H1 (cell line): ENCODE results near the gene SLC27A5. TPM values are rescaled to one million over a fixed set of nuclear protein-coding genes. Genes with fewer than 3 reads are reported as not detected.
A peak's percentile ranks its signal among the peaks of the same experiment; 100 is the strongest.

Experiments used
- CTCF ChIA-PET: fragments of 300-600 bp; sonication (Branson Sonifier 250); formaldehyde crosslinking; loops from one replicate; lab custom pipeline; 2021; ENCODE audit not compliant: partially characterized antibody; lab: Charles Lee
- POLR2A ChIA-PET: fragments of 300-600 bp; sonication (Branson Sonifier 250); formaldehyde crosslinking; loops from one replicate; lab custom pipeline; 2021; ENCODE audit warnings: inconsistent platforms; ENCODE audit not compliant: partially characterized antibody; lab: Charles Lee
- DNase-seq, 2 experiments: peaks; one replicate each; pipeline versions ENCODE4 v3.0.0 to v3.0.0-alpha.2; 2010 to 2022; ENCODE audit warnings: low spot score in 2 of 2, low read depth in 1 of 2, mixed read lengths in 1 of 2
- FAIRE-seq: peaks from 2 replicates; lab custom pipeline; 2011; peaks lifted over from hg19 to GRCh38; lab: Jason Lieb, UNC
- H2AFZ ChIP-seq: 2 replicates; pipeline ENCODE4 v1.8.1; 2012; ENCODE audit warnings: low read length, inconsistent platforms
- H2AK5ac ChIP-seq: 2 replicates; pipeline ENCODE4 v1.6.1; 2013; ENCODE audit warnings: low read depth, low read length
- H2BK120ac ChIP-seq: replicated peaks from 2 replicates; pipeline ENCODE3; 2013; ENCODE audit warnings: low read depth, low read length, inconsistent platforms
- H2BK12ac ChIP-seq: 2 replicates; pipeline ENCODE4 v1.6.1; 2013; ENCODE audit warnings: low read depth, low read length
- H2BK15ac ChIP-seq: 2 replicates; pipeline ENCODE4 v1.6.1; 2013; ENCODE audit warnings: low read length
- H2BK20ac ChIP-seq: 2 replicates; pipeline ENCODE4 v1.6.1; 2013; ENCODE audit warnings: low read length
- H2BK5ac ChIP-seq: 2 replicates; pipeline ENCODE4 v1.6.1; 2013; ENCODE audit warnings: low read depth, low read length
- H3K14ac ChIP-seq: 2 replicates; pipeline ENCODE4 v1.6.1; 2013; ENCODE audit warnings: inconsistent platforms; ENCODE audit not compliant: insufficient read length
- H3K18ac ChIP-seq: 2 replicates; pipeline ENCODE4 v1.6.1; 2013; ENCODE audit warnings: low read length; ENCODE audit errors: extremely low read depth
- H3K23ac ChIP-seq: 2 replicates; pipeline ENCODE4 v1.6.1; 2013; ENCODE audit warnings: inconsistent platforms; ENCODE audit not compliant: insufficient read length
- H3K23me2 ChIP-seq: 2 replicates; pipeline ENCODE4 v1.6.1; 2013; ENCODE audit warnings: low read depth, low read length
- H3K27ac ChIP-seq: 2 replicates; pipeline ENCODE4 v1.6.1; 2011; ENCODE audit warnings: low read depth, low read length, inconsistent platforms
- H3K27me3 ChIP-seq, 4 experiments: replicated peaks in 1 of 4; 1 replicate in 1 of 4; 2 replicates in 3 of 4; pipeline versions ENCODE4 v1.6.1 to v1.8.1; 2011 to 2013; ENCODE audit warnings: low read length in 3 of 4, mild to moderate bottlenecking in 3 of 4, inconsistent platforms in 2 of 4, mixed read lengths in 2 of 4, moderate library complexity in 1 of 4; ENCODE audit not compliant: control insufficient read depth in 3 of 4, insufficient read depth in 3 of 4; ENCODE audit errors: extremely low read depth in 1 of 4
- H3K36me3 ChIP-seq, 4 experiments: 2 replicates each; pipeline versions ENCODE4 v1.6.1 to v1.8.1; 2011 to 2013; ENCODE audit warnings: mild to moderate bottlenecking in 4 of 4, low read length in 3 of 4, moderate library complexity in 2 of 4, control low read depth in 1 of 4, inconsistent platforms in 1 of 4; ENCODE audit not compliant: insufficient read depth in 4 of 4, control insufficient read depth in 2 of 4
- H3K4ac ChIP-seq: replicated peaks from 2 replicates; pipeline ENCODE3; 2013; ENCODE audit warnings: low read length, low read depth, mixed read lengths, inconsistent platforms; ENCODE audit not compliant: insufficient read length
- H3K4me1 ChIP-seq, 4 experiments: replicated peaks in 1 of 4; 1 replicate in 1 of 4; 2 replicates in 3 of 4; pipeline versions ENCODE4 v1.6.1 to v1.8.1; 2011 to 2013; ENCODE audit warnings: low read length in 3 of 4, inconsistent platforms in 2 of 4, mixed read lengths in 1 of 4; ENCODE audit not compliant: insufficient read depth in 4 of 4, control insufficient read depth in 3 of 4
- H3K4me2 ChIP-seq, 2 experiments: 2 replicates each; pipeline versions ENCODE4 v1.6.1 to v1.8.1; 2011 to 2013; ENCODE audit warnings: low read depth in 2 of 2, low read length in 2 of 2, control low read depth in 1 of 2, inconsistent platforms in 1 of 2, mild to moderate bottlenecking in 1 of 2; ENCODE audit not compliant: insufficient read depth in 1 of 2
- H3K4me3 ChIP-seq, 4 experiments: fragments of 200-600, 300-600 bp in 1 of 4; sonication (generic), shearing (Covaris generic), sonication (Bioruptor Twin) in 1 of 4; 2 replicates each; pipeline versions ENCODE4 v1.5.1 to v1.8.1; 2011 to 2016; ENCODE audit warnings: low read length in 4 of 4, low read depth in 3 of 4, control low read depth in 2 of 4, inconsistent platforms in 2 of 4, mild to moderate bottlenecking in 2 of 4, mixed read lengths in 1 of 4, moderate library complexity in 1 of 4; ENCODE audit not compliant: insufficient read depth in 2 of 4; ENCODE audit errors: extremely low read depth in 1 of 4
- H3K56ac ChIP-seq: replicated peaks from 2 replicates; pipeline ENCODE3; 2013; ENCODE audit warnings: low read depth, mild to moderate bottlenecking, mixed read lengths, low read length, inconsistent platforms; ENCODE audit not compliant: insufficient read length
- H3K79me1 ChIP-seq: 2 replicates; pipeline ENCODE4 v1.6.1; 2013; ENCODE audit warnings: low read depth, low read length, control low read depth
- H3K79me2 ChIP-seq, 2 experiments: 2 replicates each; pipeline versions ENCODE4 v1.6.1 to v1.8.1; 2012 to 2013; ENCODE audit warnings: low read length in 2 of 2, mild to moderate bottlenecking in 2 of 2, inconsistent platforms in 1 of 2; ENCODE audit not compliant: insufficient read depth in 2 of 2, control insufficient read depth in 1 of 2
- H3K9ac ChIP-seq, 4 experiments: replicated peaks in 1 of 4; 1 replicate in 1 of 4; 2 replicates in 3 of 4; pipeline versions ENCODE4 v1.6.1 to v1.8.1; 2011 to 2013; ENCODE audit warnings: low read depth in 3 of 4, low read length in 3 of 4, control low read depth in 2 of 4, mild to moderate bottlenecking in 2 of 4, moderate library complexity in 2 of 4, inconsistent platforms in 1 of 4; ENCODE audit errors: extremely low read depth in 1 of 4
- H3K9me3 ChIP-seq, 2 experiments: 2 replicates each; pipeline versions ENCODE4 v1.6.1 to v1.8.1; 2012 to 2013; ENCODE audit warnings: mild to moderate bottlenecking in 2 of 2, moderate library complexity in 2 of 2, control low read depth in 1 of 2, inconsistent platforms in 1 of 2, low read depth in 1 of 2, low read length in 1 of 2, mixed read lengths in 1 of 2; ENCODE audit not compliant: insufficient read depth in 2 of 2
- H4K20me1 ChIP-seq, 2 experiments: replicated peaks in 1 of 2; 2 replicates each; pipeline versions ENCODE3 to v1.8.1; 2011 to 2013; ENCODE audit warnings: inconsistent platforms in 2 of 2, low read length in 2 of 2, mild to moderate bottlenecking in 1 of 2; ENCODE audit not compliant: insufficient read depth in 2 of 2, control insufficient read depth in 1 of 2
- H4K5ac ChIP-seq: 2 replicates; pipeline ENCODE4 v1.6.1; 2013; ENCODE audit warnings: low read length, low read depth, mixed read lengths, inconsistent platforms; ENCODE audit not compliant: insufficient read length
- H4K8ac ChIP-seq: 2 replicates; pipeline ENCODE4 v1.8.0; 2013; ENCODE audit warnings: mild to moderate bottlenecking, moderate library complexity, low read length, inconsistent platforms; ENCODE audit not compliant: insufficient read depth; ENCODE audit errors: extremely low read depth
- H4K91ac ChIP-seq: replicated peaks from 2 replicates; pipeline ENCODE3; 2013; ENCODE audit warnings: low read length, mixed read lengths, inconsistent platforms; ENCODE audit not compliant: insufficient read length
- BCL11A ChIP-seq, 2 experiments: IDR thresholded peaks; one replicate each; pipeline ENCODE4 v1.6.1; 2011; ENCODE audit warnings: low read depth in 2 of 2, low read length in 2 of 2, mild to moderate bottlenecking in 2 of 2
- CEBPB ChIP-seq: IDR thresholded peaks from 2 replicates; pipeline ENCODE4 v1.6.1; 2012; ENCODE audit warnings: low read depth, low read length
- HDAC2 ChIP-seq, 2 experiments: fragments of 300-600 bp in 1 of 2; sonication (generic) in 1 of 2; IDR thresholded peaks; 2 replicates each; pipeline ENCODE4 v1.6.1; 2011 to 2012; ENCODE audit warnings: low read depth in 2 of 2, low read length in 2 of 2, mild to moderate bottlenecking in 2 of 2, moderate library complexity in 2 of 2, borderline replicate concordance in 1 of 2, inconsistent platforms in 1 of 2
- JUN ChIP-seq: IDR thresholded peaks from 2 replicates; pipeline ENCODE4 v1.6.1; 2011; ENCODE audit warnings: low read depth, mild to moderate bottlenecking, improper control_type of control experiment, low read length
- KDM5A ChIP-seq: fragments of 200-600 bp; IDR thresholded peaks from 2 replicates; pipeline ENCODE4 v1.7.1; 2012; ENCODE audit warnings: mild to moderate bottlenecking, low read length, inconsistent platforms, mixed read lengths
- POU5F1 ChIP-seq: IDR thresholded peaks from 2 replicates; pipeline ENCODE4 v1.6.1; 2011; ENCODE audit warnings: low read depth, mild to moderate bottlenecking, low read length, moderate library complexity
- SUZ12 ChIP-seq: fragments of 200-600 bp; sonication (generic); IDR thresholded peaks from 2 replicates; pipeline ENCODE4 v1.6.1; 2012; ENCODE audit warnings: mild to moderate bottlenecking, inconsistent platforms, low read length, moderate library complexity, mixed read lengths
- TAF1 ChIP-seq: IDR thresholded peaks from 2 replicates; pipeline ENCODE4 v1.6.1; 2011; ENCODE audit warnings: mild to moderate bottlenecking, low read depth, low read length
- WGBS, 2 experiments: shearing (Covaris generic) in 1 of 2; methylation state at CpG; one replicate each; pipeline versions ENCODE4 v1.1.6 to v1.1.7; 2013 to 2015; ENCODE audit warnings: low lambda C conversion rate in 2 of 2, mixed read lengths in 2 of 2, inconsistent platforms in 1 of 2, low coverage in 1 of 2, missing lambda C conversion rate in 1 of 2; ENCODE audit not compliant: insufficient replicate concordance in 2 of 2, insufficient coverage in 1 of 2, insufficient read length in 1 of 2; ENCODE audit errors: extremely low coverage in 1 of 2, missing lambda C conversion rate in 1 of 2; 5-methylcytosine and 5-hydroxymethylcytosine counted together
- polyA plus RNA-seq, 7 experiments: library from polyadenylated mRNA; depleted of rRNA in 3 of 7; stranded (reverse) in 5 of 7; unstranded in 2 of 7; fragments of >200 nt in 5 of 7; fragments of 200-250 nt in 2 of 7; gene quantifications; 1 replicate in 5 of 7; 2 replicates in 1 of 7; 4 replicates in 1 of 7; pipeline versions ENCODE4 v1.2.1 to v1.2.3, GENCODE V29; 2011 to 2013; ENCODE audit warnings: missing spikeins in 2 of 7, mixed read lengths in 2 of 7
- total RNA-seq: library from RNA; stranded (reverse); fragmentation: NEBNext Ultra II Directional; extraction: Animal tissue kit (Norgen Biotek cat#: 25700); gene quantifications from 2 replicates; pipeline ENCODE4 v1.2.1, GENCODE V29; 2021
- TF ChIP-seq, protein P1 (sequence below): IDR thresholded peaks from 2 replicates; pipeline ENCODE4 v1.6.1; 2011; ENCODE audit warnings: low read length, improper control_type of control experiment

The SLC27A5 gene
- total and polyA plus RNA-seq, 2 of the 8 experiments (the other 6 are each of a cell fraction or from before 2014, with no cell fraction given), result 25.1 to 80.5 TPM

DNA sequence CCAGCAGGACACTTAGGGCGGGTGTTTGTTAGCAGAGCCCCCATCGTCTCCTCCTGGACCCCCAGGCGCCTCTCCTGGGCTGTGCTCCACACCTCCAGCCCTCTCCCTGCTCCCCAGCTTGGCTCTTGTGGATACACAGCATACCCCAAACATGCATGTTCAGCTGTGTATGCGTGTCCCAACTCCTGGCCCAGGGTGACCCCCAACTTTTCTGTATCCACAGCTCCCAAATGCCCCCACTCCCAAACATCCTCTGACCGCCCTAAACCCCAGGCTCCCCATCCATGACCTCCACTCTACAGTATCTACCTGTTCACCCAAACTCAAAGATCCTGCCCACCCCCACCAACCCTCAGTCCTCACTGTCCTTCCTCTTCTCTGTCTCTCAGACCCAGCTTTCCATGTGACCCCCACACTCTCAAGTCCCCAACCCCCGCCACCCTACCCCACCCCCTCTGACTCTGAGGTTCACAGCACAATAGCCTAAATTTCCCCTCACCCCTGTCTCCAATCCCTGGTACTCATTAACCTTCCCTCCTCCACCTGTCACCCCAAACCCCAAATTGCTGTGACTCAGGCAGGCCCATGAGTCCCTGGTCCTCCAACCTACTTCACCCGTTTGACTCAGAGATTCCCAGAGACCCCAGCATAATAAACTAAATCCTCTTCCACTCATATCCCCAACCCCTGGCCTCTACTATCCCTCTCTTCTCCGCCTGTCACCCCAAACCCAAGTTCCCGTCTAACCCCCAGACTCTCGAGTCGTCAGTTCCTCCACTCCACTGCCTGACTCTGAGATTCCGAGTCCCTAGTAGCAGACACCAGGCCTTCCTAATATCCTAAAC is 45.7 kb upstream of the SLC27A5 start:
- Histone ChIP-seq H3K56ac (peak overlapping the region; percentile 47), H3K18ac (no peak overlapping the region; the same call in 1 of the 2 replicates), H3K23me2 (peaks cover 29% of the 10 kb centered on the region), H3K23ac (no peak overlapping the region), H4K20me1 (peaks cover 0 to 7% of the 10 kb centered on the region in 2 experiments), H3K9ac (peak overlapping the region; percentile 82 to 100 (median 86)), H3K79me2 (peaks cover 7 to 19% of the 10 kb centered on the region in 2 experiments), H2BK5ac (peak overlapping the region; percentile 66; the same call in 1 of the 2 replicates), H2AK5ac (no peak overlapping the region), H2AFZ (no peak overlapping the region), H3K9me3 (no peaks in the 10 kb centered on the region), H3K4me2 (peak overlapping the region; percentile 87 to 96), H2BK15ac (no peak overlapping the region), H3K4me1 (peaks cover 0 to 36% (median 22%) of the 10 kb centered on the region in 4 experiments; a peak in 6 of 7 replicates), H2BK120ac (no peak overlapping the region), H2BK12ac (no peak overlapping the region), H4K5ac (no peak overlapping the region), H3K27me3 (peaks cover 0 to 8% (median 2%) of the 10 kb centered on the region in 4 experiments; a peak in 3 of 7 replicates), H3K27ac (peak overlapping the region; percentile 14; the same call in 1 of the 2 replicates), H3K4ac (no peak overlapping the region), H3K36me3 (peaks cover 6 to 15% (median 10%) of the 10 kb centered on the region in 4 experiments), H4K8ac (no peak overlapping the region), H3K14ac (no peak overlapping the region), H3K79me1 (peaks cover 4% of the 10 kb centered on the region), H3K4me3 (peak overlapping the region; percentile 58 to 87 (median 81)), H4K91ac (no peak overlapping the region), H2BK20ac (no peak overlapping the region)
- FAIRE-seq (no peak), DNase-seq (no peak)
- WGBS, 2 experiments, result 34% methylated on average over 10 of the region's 12 CpGs; no CpG with 5 or more reads in 1 of the 2 experiments
- ChIA-PET POLR2A (interaction anchor here (0.6 to 17.2 kb wide), 5 partner anchors 8 to 328 kb away, joined by 3 to 434 read pairs (median 80); partner anchors contain the start of genes CHMP2A, MZF1, SLC27A5 and TRIM28), CTCF (interaction anchor here (0.8 to 7.3 kb wide), 5 partner anchors 10 to 41 kb away, joined by 3 to 35 read pairs (median 4); partner anchors contain the start of gene ZBTB45)
- TF ChIP-seq KDM5A, result no peak
- no peak for TF ChIP-seq SUZ12
- no peak for TF ChIP-seq HDAC2 (IDR thresholded peaks at IDR 0.05; ENCODE audit: borderline replicate concordance in 1 of 2, low read depth in 2 of 2, low read length in 2 of 2)
- TF ChIP-seq, protein P1, sequence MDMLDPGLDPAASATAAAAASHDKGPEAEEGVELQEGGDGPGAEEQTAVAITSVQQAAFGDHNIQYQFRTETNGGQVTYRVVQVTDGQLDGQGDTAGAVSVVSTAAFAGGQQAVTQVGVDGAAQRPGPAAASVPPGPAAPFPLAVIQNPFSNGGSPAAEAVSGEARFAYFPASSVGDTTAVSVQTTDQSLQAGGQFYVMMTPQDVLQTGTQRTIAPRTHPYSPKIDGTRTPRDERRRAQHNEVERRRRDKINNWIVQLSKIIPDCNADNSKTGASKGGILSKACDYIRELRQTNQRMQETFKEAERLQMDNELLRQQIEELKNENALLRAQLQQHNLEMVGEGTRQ, result no peak
- no peak for TF ChIP-seq POU5F1
- TF ChIP-seq JUN, result no peak
- TF ChIP-seq BCL11A (IDR thresholded peaks at IDR 0.05; ENCODE audit: low read depth in 2 of 2, low read length in 2 of 2), result no peak
- no peak for TF ChIP-seq TAF1
- no peak for TF ChIP-seq CEBPB
